Loucy (cell line): ENCODE data around the gene MBNL1.
A peak's percentile ranks its signal among the peaks of the same experiment; 100 is the strongest.

Source experiments
- H2AFZ ChIP-seq: fragments of 200-600 bp; sonication (generic); 2 replicates; pipeline ENCODE4 v1.6.0; 2016; ENCODE audit warnings: antibody characterized with exemption, mild to moderate bottlenecking, low read length, moderate library complexity
- H3F3A ChIP-seq: fragments of 200-600 bp; 2 replicates; pipeline ENCODE4 v1.6.0; 2016; ENCODE audit warnings: antibody characterized with exemption, low read depth, mild to moderate bottlenecking
- H3K27me3 ChIP-seq: fragments of 200-600 bp; sonication (generic); 2 replicates; pipeline ENCODE4 v1.6.1; 2014; ENCODE audit warnings: low read length, mild to moderate bottlenecking; ENCODE audit not compliant: insufficient read depth, poor library complexity, severe bottlenecking
- H3K36me3 ChIP-seq: fragments of 200-600 bp; sonication (generic); 2 replicates; pipeline ENCODE4 v1.6.1; 2016; ENCODE audit warnings: low read length; ENCODE audit not compliant: insufficient read depth
- H3K4me1 ChIP-seq: fragments of 200-600 bp; sonication (generic); 2 replicates; pipeline ENCODE4 v1.5.1; 2014; ENCODE audit warnings: low read length, mild to moderate bottlenecking; ENCODE audit not compliant: insufficient read depth, poor library complexity, severe bottlenecking
- H3K4me2 ChIP-seq: fragments of 200-600 bp; sonication (generic); 2 replicates; pipeline ENCODE4 v1.6.0; 2014; ENCODE audit warnings: antibody characterized with exemption, low read length, low read depth, mild to moderate bottlenecking; ENCODE audit not compliant: poor library complexity, severe bottlenecking
- H3K4me3 ChIP-seq: fragments of 200-600 bp; sonication (generic); 2 replicates; pipeline ENCODE4 v1.5.1; 2014; ENCODE audit warnings: low read length, mild to moderate bottlenecking, mixed read lengths; ENCODE audit not compliant: poor library complexity, severe bottlenecking
- H3K79me2 ChIP-seq: fragments of 200-600 bp; sonication (generic); 2 replicates; pipeline ENCODE4 v1.6.1; 2014; ENCODE audit warnings: low read length; ENCODE audit not compliant: insufficient read depth
- H3K9ac ChIP-seq: fragments of 200-600 bp; sonication (generic); 2 replicates; pipeline ENCODE4 v1.6.0; 2014; ENCODE audit warnings: mild to moderate bottlenecking, low read depth, low read length, moderate library complexity; ENCODE audit not compliant: poor library complexity, severe bottlenecking
- H3K9me2 ChIP-seq: fragments of 200-600 bp; sonication (generic); replicated peaks from 2 replicates; pipeline ENCODE4 v1.6.1; 2016; ENCODE audit warnings: low read depth, low read length, mixed read lengths
- H3K9me3 ChIP-seq: fragments of 200-600 bp; sonication (generic); 2 replicates; pipeline ENCODE4 v1.6.1; 2014; ENCODE audit warnings: mild to moderate bottlenecking, antibody characterized with exemption, low read length, low read depth; ENCODE audit not compliant: insufficient read depth
- H4K20me1 ChIP-seq: fragments of 200-600 bp; sonication (generic); 2 replicates; pipeline ENCODE4 v1.6.0; 2014; ENCODE audit warnings: antibody characterized with exemption, low read length, mild to moderate bottlenecking; ENCODE audit not compliant: insufficient read depth, poor library complexity, severe bottlenecking
- CTCF ChIP-seq: fragments of 200-600 bp; sonication (generic); conservative IDR thresholded peaks from 2 replicates; pipeline ENCODE4 v1.5.1; 2014; ENCODE audit warnings: mild to moderate bottlenecking, antibody characterized with exemption, low read length
- EZH2phosphoT487 ChIP-seq: fragments of 200-600 bp; IDR thresholded peaks from 2 replicates; pipeline ENCODE4 v1.6.1; 2018; ENCODE audit warnings: antibody characterized with exemption, mild to moderate bottlenecking, moderate library complexity, borderline replicate concordance

The MBNL1 gene

GRCh38 chr3:152222327-152222726, 46.4 kb upstream of the MBNL1 start:
- Histone ChIP-seq H3K4me1 (peaks cover 41% of the 10 kb centered on the region), H3K4me3 (no peak overlapping the region), H3K79me2 (no peaks in the 10 kb centered on the region), H4K20me1 (no peaks in the 10 kb centered on the region), H3K4me2 (no peak overlapping the region), H3K9ac (no peak overlapping the region), H3K9me3 (no peaks in the 10 kb centered on the region), H3F3A (no peaks in the 10 kb centered on the region), H3K9me2 (no peaks in the 10 kb centered on the region), H2AFZ (peak overlapping the region; percentile 48; the same call in 1 of the 2 replicates), H3K36me3 (no peaks in the 10 kb centered on the region), H3K27me3 (no peaks in the 10 kb centered on the region)
- TF ChIP-seq CTCF (no peak), EZH2phosphoT487 (no peak)

- no peaks in the 10 kb centered on the region for H3K9me3 ChIP-seq
- no peaks in the 10 kb centered on the region for H3K79me2 ChIP-seq
- H2AFZ ChIP-seq, result peak overlapping the region; percentile 56; the same call in 1 of the 2 replicates
These were observed 43.5 kb upstream of the MBNL1 start for GRCh38 chr3:152225201-152225600.

DNA sequence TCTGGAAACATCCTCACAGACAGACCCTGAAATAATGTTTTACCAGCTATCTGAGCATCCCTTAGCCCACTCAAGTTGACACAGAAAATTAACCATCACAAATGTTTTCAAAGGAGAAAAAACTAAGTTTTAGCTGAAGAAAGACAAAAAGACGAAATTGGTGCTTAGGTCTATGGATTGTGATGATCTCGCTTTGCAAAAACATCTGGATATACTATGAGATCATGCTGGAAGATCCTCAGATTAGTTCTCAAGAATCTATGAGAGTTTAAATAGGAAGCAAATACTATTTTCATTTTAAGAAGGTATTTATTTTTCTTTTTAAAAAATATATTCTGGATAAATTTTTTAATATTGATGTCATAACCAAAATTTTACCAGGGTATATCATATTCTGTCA, 42.6 kb upstream of the MBNL1 start:
- TF ChIP-seq CTCF, result no peak
- no peak for TF ChIP-seq EZH2phosphoT487
- H3K9ac ChIP-seq, result no peak overlapping the region
- H2AFZ ChIP-seq, result no peak overlapping the region
- no peaks in the 10 kb centered on the region for H3K36me3 ChIP-seq
- H4K20me1 ChIP-seq, result no peaks in the 10 kb centered on the region
- no peak overlapping the region for H3K4me3 ChIP-seq
- H3K27me3 ChIP-seq, result no peaks in the 10 kb centered on the region
- H3F3A ChIP-seq, result no peaks in the 10 kb centered on the region
- peaks cover 14% of the 10 kb centered on the region for H3K4me1 ChIP-seq
- no peaks in the 10 kb centered on the region for H3K9me3 ChIP-seq
- H3K4me2 ChIP-seq, result no peak overlapping the region
- H3K9me2 ChIP-seq, result no peaks in the 10 kb centered on the region
- H3K79me2 ChIP-seq, result no peaks in the 10 kb centered on the region

More at GRCh38 chr3:152225201-152225600, 43.5 kb upstream of the MBNL1 start:
- Histone ChIP-seq H3K27me3 (no peaks in the 10 kb centered on the region), H3K9me2 (no peaks in the 10 kb centered on the region), H3K36me3 (no peaks in the 10 kb centered on the region), H3K9ac (no peak overlapping the region), H3F3A (no peaks in the 10 kb centered on the region), H3K4me3 (no peak overlapping the region), H3K4me2 (no peak overlapping the region), H4K20me1 (no peaks in the 10 kb centered on the region), H3K4me1 (peaks cover 22% of the 10 kb centered on the region)
- no peak for TF ChIP-seq CTCF
- TF ChIP-seq EZH2phosphoT487, result no peak
